ENCODE measurements around the gene BAIAP2.
A peak's percentile ranks its signal among the peaks of the same experiment; 100 is the strongest.

Gene BAIAP2

GRCh38 chr17:81056312-81056711 lies 21.4 kb downstream of the BAIAP2 start:
- ATAC-seq: no peak
- TF ChIP-seq OSR1 (CRISPR knock-in tag; IDR thresholded peaks at IDR 0.05) (no peak), ESRRG (CRISPR knock-in tag; IDR thresholded peaks at IDR 0.05) (no peak), TSHZ2 (CRISPR knock-in tag; IDR thresholded peaks at IDR 0.05) (no peak), GLIS3 (CRISPR knock-in tag; IDR thresholded peaks at IDR 0.05) (no peak), CSRNP3 (CRISPR knock-in tag; IDR thresholded peaks at IDR 0.05) (no peak), ZFP3 (CRISPR knock-in tag; IDR thresholded peaks at IDR 0.05) (no peak), PATZ1 (CRISPR knock-in tag; IDR thresholded peaks at IDR 0.05; ENCODE audit: borderline replicate concordance) (no peak), SNAI2 (CRISPR knock-in tag; IDR thresholded peaks at IDR 0.05) (no peak), TOX (CRISPR knock-in tag; IDR thresholded peaks at IDR 0.05; ENCODE audit: borderline replicate concordance) (no peak), ZNF565 (CRISPR knock-in tag; conservative IDR thresholded peaks at IDR 0.05; ENCODE audit: low read depth) (no peak), ZFP30 (CRISPR knock-in tag; IDR thresholded peaks at IDR 0.05) (no peak), PPARA (CRISPR knock-in tag; IDR thresholded peaks at IDR 0.05; ENCODE audit: borderline replicate concordance) (no peak), CSDC2 (CRISPR knock-in tag; IDR thresholded peaks at IDR 0.05) (no peak), BACH2 (CRISPR knock-in tag; IDR thresholded peaks at IDR 0.05; ENCODE audit: borderline replicate concordance) (no peak), POU6F1 (CRISPR knock-in tag; IDR thresholded peaks at IDR 0.05; ENCODE audit: borderline replicate concordance, low read depth) (no peak), TCF4 (CRISPR knock-in tag; IDR thresholded peaks at IDR 0.05; ENCODE audit: borderline replicate concordance) (no peak), ZC3H10 (CRISPR knock-in tag; IDR thresholded peaks at IDR 0.05) (no peak), CREB5 (CRISPR knock-in tag; IDR thresholded peaks at IDR 0.05; ENCODE audit: low read depth) (no peak), RARB (CRISPR knock-in tag; IDR thresholded peaks at IDR 0.05) (no peak), ZNF70 (CRISPR knock-in tag; IDR thresholded peaks at IDR 0.05) (no peak)

- peak; percentile 15; the same call in 2 of the 3 replicates for ATAC-seq
- TF ChIP-seq RARB (CRISPR knock-in tag; IDR thresholded peaks at IDR 0.05) (no peak), ZNF565 (CRISPR knock-in tag; conservative IDR thresholded peaks at IDR 0.05; ENCODE audit: low read depth) (no peak), ISL1 (CRISPR knock-in tag; IDR thresholded peaks at IDR 0.05) (no peak), CSRNP3 (CRISPR knock-in tag; IDR thresholded peaks at IDR 0.05) (no peak), ARNTL (CRISPR knock-in tag; IDR thresholded peaks at IDR 0.05; ENCODE audit: borderline replicate concordance, low read depth) (no peak), PPARA (CRISPR knock-in tag; IDR thresholded peaks at IDR 0.05; ENCODE audit: borderline replicate concordance) (no peak), BACH2 (CRISPR knock-in tag; IDR thresholded peaks at IDR 0.05; ENCODE audit: borderline replicate concordance) (no peak), ZNF70 (CRISPR knock-in tag; IDR thresholded peaks at IDR 0.05) (no peak), TOX (CRISPR knock-in tag; IDR thresholded peaks at IDR 0.05; ENCODE audit: borderline replicate concordance) (no peak), ZFP30 (CRISPR knock-in tag; IDR thresholded peaks at IDR 0.05) (no peak), PATZ1 (CRISPR knock-in tag; IDR thresholded peaks at IDR 0.05; ENCODE audit: borderline replicate concordance) (no peak), CSDC2 (CRISPR knock-in tag; IDR thresholded peaks at IDR 0.05) (no peak), ZNF8 (CRISPR knock-in tag; IDR thresholded peaks at IDR 0.05) (no peak), ZC3H10 (CRISPR knock-in tag; IDR thresholded peaks at IDR 0.05) (no peak), TCF4 (CRISPR knock-in tag; IDR thresholded peaks at IDR 0.05; ENCODE audit: borderline replicate concordance) (no peak)
Measured at GRCh38 chr17:81057079-81057730, 22.3 kb downstream of the BAIAP2 start.
